ENCODE results near the gene DNMBP.
A peak's percentile ranks its signal among the peaks of the same experiment; 100 is the strongest.

The DNMBP gene

GRCh38 chr10:100043796-100044195 lies 34.0 kb upstream of the DNMBP start:
- Histone ChIP-seq H3K4me1 (no peaks in the 10 kb centered on the region), H3K9me3 (no peaks in the 10 kb centered on the region), H3K27me3 (peaks cover 0 to 2% of the 10 kb centered on the region in 2 donors), H3K4me3 (no peak overlapping the region), H3K27ac (no peak overlapping the region), H3K36me3 (no peaks in the 10 kb centered on the region)
- intact Hi-C loops (cut with DNase I; ENCODE audit: low total_unique reads): no loop called here
- peak; percentile 56 to 68 for DNase-seq
- TF ChIP-seq, protein P1, sequence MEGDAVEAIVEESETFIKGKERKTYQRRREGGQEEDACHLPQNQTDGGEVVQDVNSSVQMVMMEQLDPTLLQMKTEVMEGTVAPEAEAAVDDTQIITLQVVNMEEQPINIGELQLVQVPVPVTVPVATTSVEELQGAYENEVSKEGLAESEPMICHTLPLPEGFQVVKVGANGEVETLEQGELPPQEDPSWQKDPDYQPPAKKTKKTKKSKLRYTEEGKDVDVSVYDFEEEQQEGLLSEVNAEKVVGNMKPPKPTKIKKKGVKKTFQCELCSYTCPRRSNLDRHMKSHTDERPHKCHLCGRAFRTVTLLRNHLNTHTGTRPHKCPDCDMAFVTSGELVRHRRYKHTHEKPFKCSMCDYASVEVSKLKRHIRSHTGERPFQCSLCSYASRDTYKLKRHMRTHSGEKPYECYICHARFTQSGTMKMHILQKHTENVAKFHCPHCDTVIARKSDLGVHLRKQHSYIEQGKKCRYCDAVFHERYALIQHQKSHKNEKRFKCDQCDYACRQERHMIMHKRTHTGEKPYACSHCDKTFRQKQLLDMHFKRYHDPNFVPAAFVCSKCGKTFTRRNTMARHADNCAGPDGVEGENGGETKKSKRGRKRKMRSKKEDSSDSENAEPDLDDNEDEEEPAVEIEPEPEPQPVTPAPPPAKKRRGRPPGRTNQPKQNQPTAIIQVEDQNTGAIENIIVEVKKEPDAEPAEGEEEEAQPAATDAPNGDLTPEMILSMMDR (IDR thresholded peaks at IDR 0.05): no peak

DNA sequence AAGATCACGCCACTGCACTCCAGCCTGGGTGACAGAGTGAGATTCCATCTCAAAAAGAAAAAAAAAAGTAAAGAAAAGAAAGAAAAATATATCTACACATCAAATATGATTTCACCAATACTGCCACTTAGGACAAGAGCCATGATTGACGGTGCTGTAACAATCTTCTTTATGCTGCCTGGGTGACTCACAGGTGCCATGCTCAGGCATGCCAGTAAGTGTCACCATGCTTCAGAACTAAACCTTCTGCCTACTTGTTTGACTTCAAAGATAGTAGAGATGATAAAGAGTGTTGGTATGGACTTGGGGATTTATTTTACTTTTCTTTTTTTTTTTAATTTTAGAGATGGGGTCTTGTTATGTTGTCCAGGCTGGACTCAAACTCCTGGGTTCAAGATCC lies 33.6 kb upstream of the DNMBP start:
- no peak for DNase-seq
- TF ChIP-seq, protein P1 (IDR thresholded peaks at IDR 0.05): no peak
- H3K9me3 ChIP-seq: no peaks in the 10 kb centered on the region
- H3K36me3 ChIP-seq: no peaks in the 10 kb centered on the region
- H3K4me1 ChIP-seq: no peaks in the 10 kb centered on the region
- intact Hi-C loops (cut with DNase I; ENCODE audit: low total_unique reads): no loop called here
- no peak overlapping the region for H3K4me3 ChIP-seq
- H3K27me3 ChIP-seq: peaks cover 0 to 3% of the 10 kb centered on the region in 2 donors
- no peak overlapping the region for H3K27ac ChIP-seq

DNA sequence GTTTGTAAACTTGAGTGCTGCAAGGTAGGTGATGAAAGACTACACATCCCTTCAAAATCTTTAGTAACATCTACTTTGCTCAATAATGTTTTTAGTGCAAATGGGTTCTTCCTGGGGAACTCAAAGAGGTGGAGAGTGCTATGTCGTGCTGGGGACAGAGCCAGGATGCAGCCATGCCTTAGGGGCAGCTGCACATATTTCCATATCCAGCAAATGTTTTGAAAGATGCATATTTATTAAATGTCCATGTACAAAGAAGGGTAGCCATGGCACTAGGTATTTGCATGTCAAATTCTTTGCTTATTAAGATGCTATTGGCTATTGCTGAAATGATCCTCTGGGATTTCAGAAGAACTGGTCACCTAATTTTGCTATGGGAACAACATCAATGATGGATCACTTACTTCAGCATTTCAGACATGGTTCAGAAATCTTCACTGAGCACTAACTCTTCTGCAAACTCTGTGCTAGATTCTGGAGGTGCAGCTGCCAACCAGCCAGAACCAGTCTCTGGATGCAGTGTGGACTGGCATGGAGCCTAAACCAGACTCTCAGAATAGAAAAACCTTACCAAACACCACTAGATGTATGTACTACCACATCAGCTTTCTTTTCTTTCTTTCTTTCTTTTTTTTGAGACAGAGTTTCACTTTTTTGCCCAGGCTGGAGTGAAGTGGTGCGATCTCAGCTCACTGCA lies 31.7 kb upstream of the DNMBP start:
- Histone ChIP-seq H3K36me3 (no peaks in the 10 kb centered on the region), H3K4me3 (no peak overlapping the region), H3K27ac (no peak overlapping the region), H3K27me3 (peaks cover 0 to 3% of the 10 kb centered on the region in 2 donors), H3K9me3 (no peaks in the 10 kb centered on the region), H3K4me1 (no peaks in the 10 kb centered on the region)
- no peak for DNase-seq
- TF ChIP-seq, protein P1 (IDR thresholded peaks at IDR 0.05): no peak
- intact Hi-C loops (cut with DNase I; ENCODE audit: low total_unique reads): no loop called here

GRCh38 chr10:100038561-100039071 lies 28.9 kb upstream of the DNMBP start:
- H3K27ac ChIP-seq: no peak overlapping the region
- no peaks in the 10 kb centered on the region for H3K9me3 ChIP-seq
- H3K4me1 ChIP-seq: no peaks in the 10 kb centered on the region
- H3K36me3 ChIP-seq: no peaks in the 10 kb centered on the region
- no peak overlapping the region for H3K4me3 ChIP-seq
- no peak for DNase-seq
- intact Hi-C loops (cut with DNase I; ENCODE audit: low total_unique reads): no loop called here
- peaks cover 0 to 3% of the 10 kb centered on the region in 2 donors for H3K27me3 ChIP-seq
- TF ChIP-seq, protein P1 (IDR thresholded peaks at IDR 0.05): no peak

GRCh38 chr10:100037758-100038315 lies 28.1 kb upstream of the DNMBP start:
- DNase-seq: no peak
- Histone ChIP-seq H3K4me1 (no peaks in the 10 kb centered on the region), H3K27me3 (peaks cover 0 to 3% of the 10 kb centered on the region in 2 donors), H3K4me3 (no peak overlapping the region), H3K36me3 (no peaks in the 10 kb centered on the region), H3K27ac (no peak overlapping the region), H3K9me3 (no peaks in the 10 kb centered on the region)
- TF ChIP-seq, protein P1 (IDR thresholded peaks at IDR 0.05): no peak
- intact Hi-C loops (cut with DNase I; ENCODE audit: low total_unique reads): no loop called here
